Glomerular endothelial cell (primary cell): ENCODE data around the gene FRYL. TPM values are rescaled to one million over a fixed set of nuclear protein-coding genes. Genes with fewer than 3 reads are reported as not detected.
"Not testable (repeated sequence)": the region's sequence is repeated elsewhere in the genome, so short reads cannot be mapped to it uniquely, and the experiment has no call there.

ENCODE experiments used
- DNase-seq: peaks from one replicate; pipeline ENCODE4 v3.0.0-alpha.2; 2011; ENCODE audit warnings: low read depth, low spot score; ENCODE audit errors: extremely low read depth
- total RNA-seq: library from RNA; depleted of rRNA; stranded (reverse); fragments of >200 nt; gene quantifications from 2 replicates; pipeline ENCODE4 v1.2.3, GENCODE V29; 2015

FRYL gene
- total RNA-seq, 1 donor from 2014 or later = 72.9 TPM

DNA sequence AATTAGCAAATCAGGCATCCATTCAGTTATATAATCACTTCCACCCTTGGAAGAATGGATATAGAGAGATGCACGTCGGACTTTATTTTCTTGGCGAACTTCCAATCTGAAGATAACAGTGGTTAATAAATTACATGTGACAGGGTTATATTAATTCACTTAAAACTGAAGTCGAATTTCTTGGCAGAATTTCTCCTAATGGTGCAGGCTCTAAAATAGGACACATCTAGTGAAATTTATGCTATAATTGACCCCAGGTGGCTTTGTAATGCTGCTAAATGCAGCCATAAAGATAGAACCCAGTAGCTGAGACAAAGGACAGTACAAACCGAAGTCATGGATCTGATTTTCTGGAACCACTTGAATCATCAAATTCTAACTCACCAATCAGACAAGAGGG, 317.7 kb downstream of the FRYL start:
- DNase-seq = no peak

DNA sequence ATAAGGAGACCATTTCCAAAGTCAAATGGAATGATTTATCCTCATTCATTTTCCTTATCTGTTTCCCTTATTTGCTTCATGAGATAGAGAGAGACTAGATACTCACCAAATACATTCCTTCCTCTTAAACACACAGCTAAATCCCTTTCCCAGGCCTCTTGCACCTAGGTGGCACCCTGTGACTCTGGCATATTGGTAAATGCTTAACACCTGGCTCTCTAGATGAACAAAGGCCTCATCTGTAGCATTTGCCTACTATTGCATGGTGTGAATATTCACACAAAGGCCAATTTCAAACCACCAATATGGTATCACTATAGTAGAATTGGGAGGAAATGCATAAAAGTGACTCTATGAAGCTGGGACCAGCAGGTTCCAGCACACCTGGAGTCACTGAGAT, 319.1 kb downstream of the FRYL start:
- DNase-seq = no peak

DNA sequence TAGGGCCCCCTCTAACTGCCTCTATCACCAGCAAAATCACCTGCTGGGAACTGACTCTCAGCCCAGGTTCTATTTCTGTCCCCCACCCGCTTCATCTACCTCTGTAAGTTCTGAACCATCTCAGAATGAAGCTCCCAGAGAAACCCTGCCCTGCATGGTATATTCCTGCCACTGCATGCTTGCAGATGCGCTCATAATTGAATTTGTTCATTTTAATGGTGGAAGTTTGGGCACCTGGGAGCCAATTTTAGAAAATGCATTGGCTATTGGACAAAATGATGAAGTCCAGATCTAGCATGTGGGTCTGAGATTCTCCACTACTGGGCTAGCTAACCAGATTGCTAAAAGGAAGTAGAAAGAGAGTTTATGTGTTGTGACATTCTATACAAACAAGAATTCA, 325.5 kb downstream of the FRYL start:
- no peak for DNase-seq

DNA sequence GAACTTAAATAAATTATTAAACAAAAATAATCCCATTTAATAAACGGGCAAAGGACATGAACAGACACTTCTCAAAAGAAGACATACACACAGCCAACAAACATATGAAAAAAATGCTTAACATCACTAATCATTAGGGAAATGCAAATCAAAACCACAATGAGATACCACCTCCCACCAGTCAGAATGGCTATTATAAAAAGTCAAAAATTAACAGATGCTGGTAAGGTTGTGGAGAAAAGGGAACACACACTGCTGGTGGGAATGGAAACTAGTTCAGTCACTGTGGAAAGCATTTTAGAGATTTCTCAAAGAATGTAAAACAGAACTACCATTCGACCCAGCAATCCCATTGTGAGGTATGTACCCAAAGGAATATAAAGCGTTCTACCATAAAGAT, 328.4 kb downstream of the FRYL start:
- DNase-seq = not testable (repeated sequence)

DNA sequence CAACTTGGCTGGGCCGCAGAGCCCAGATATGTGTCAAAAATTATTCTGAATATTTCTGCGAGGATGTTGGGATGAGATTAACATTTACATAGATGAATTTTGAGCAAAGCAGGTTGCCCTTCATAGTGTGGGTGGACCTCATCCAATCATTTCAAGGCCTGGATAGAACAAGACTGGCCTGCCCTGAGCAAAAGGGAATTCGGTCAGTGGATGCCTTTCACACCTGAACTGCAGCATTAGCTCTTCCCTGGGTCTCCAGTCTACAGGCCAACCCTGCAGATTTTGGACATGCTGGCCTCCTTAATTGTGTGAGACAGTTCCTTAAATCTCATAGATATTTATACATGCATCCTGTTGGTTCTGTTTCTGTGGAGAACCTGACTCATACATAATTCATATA, 329.3 kb downstream of the FRYL start:
- no peak for DNase-seq

DNA sequence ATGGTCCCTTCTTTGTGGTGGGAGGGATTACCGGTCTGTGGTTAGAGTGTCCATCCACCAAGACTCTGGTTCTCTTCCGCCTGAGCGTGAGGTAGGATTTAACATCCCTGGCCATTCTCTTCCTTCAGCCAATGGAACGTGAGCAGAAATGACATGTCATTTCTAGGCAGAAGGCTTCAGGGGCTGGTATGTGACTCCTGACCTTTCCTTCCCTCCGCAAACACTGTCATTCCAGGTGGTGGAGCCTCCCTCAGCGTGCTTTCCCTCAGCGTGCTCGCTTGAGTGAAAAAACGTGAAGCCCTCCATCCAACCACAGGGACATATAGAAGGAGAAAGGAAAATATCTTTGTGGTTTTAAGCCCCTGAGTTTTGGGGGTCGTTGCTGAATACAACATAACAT, 330.9 kb downstream of the FRYL start:
- DNase-seq = no peak

Other genes starting within 250 kb of the FRYL start
- 123 and 136 TPM in 2 replicates for gene OCIAD1, start 50.8 kb upstream of the FRYL start, total RNA-seq
- gene OCIAD2, start 126.5 kb upstream of the FRYL start, total RNA-seq = 58.9 and 101 TPM in 2 replicates
- not detected in 2 replicates for gene CWH43, start 206.0 kb upstream of the FRYL start, total RNA-seq